Measurements from ENCODE around the gene NONO. TPM values are rescaled to one million over a fixed set of nuclear protein-coding genes. Genes with fewer than 3 reads are reported as not detected.
"Not testable (repeated sequence)": the region's sequence is repeated elsewhere in the genome, so short reads cannot be mapped to it uniquely, and the experiment has no call there.

Gene NONO
- total RNA-seq, 1 experiment from 2014 or later, result 514 TPM

DNA sequence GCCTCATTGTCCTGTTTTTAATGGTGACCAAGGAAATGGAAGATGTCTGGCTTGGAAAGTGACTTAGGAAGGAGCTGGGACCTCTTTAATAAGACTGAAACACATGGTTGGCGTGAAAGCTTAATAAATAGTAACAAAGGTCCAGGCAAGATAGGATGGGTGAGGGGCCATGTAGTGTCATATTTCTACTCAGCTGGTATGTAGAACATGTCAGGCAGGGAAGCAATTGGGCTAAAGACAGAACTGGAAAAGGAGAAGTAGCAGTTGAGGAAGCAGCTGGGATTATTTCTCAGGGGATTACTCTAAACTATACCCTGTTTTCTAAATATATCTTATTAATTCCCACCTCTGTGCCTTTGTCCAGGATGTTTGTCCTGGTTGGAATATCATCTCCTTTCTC, 36.7 kb downstream of the NONO start:
- intact Hi-C loops (cut with micrococcal nuclease), result no loop called here
- no peak overlapping the region for H3K4me3 ChIP-seq (ENCODE audit: low read length)
- CTCF ChIA-PET, result no interaction called here
- H3K36me3 ChIP-seq (ENCODE audit: low read depth, low read length), result no peaks in the 10 kb centered on the region
- H3K4me1 ChIP-seq (ENCODE audit: insufficient read depth, low read length), result no peaks in the 10 kb centered on the region
- TF ChIP-seq, protein P1, sequence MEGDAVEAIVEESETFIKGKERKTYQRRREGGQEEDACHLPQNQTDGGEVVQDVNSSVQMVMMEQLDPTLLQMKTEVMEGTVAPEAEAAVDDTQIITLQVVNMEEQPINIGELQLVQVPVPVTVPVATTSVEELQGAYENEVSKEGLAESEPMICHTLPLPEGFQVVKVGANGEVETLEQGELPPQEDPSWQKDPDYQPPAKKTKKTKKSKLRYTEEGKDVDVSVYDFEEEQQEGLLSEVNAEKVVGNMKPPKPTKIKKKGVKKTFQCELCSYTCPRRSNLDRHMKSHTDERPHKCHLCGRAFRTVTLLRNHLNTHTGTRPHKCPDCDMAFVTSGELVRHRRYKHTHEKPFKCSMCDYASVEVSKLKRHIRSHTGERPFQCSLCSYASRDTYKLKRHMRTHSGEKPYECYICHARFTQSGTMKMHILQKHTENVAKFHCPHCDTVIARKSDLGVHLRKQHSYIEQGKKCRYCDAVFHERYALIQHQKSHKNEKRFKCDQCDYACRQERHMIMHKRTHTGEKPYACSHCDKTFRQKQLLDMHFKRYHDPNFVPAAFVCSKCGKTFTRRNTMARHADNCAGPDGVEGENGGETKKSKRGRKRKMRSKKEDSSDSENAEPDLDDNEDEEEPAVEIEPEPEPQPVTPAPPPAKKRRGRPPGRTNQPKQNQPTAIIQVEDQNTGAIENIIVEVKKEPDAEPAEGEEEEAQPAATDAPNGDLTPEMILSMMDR (conservative IDR thresholded peaks at IDR 0.05; ENCODE audit: low read depth, low read length), result no peak
- TF ChIP-seq EZH2 (IDR thresholded peaks at IDR 0.05; ENCODE audit: low read length, unreplicated experiment) (no peak), EZH2phosphoT487 (IDR thresholded peaks at IDR 0.05; ENCODE audit: borderline replicate concordance, low read length) (no peak)
- no peak overlapping the region for H3K4me2 ChIP-seq (ENCODE audit: low read length)
- no peak overlapping the region for H3K9ac ChIP-seq (ENCODE audit: low read length)
- no peak overlapping the region for H2AFZ ChIP-seq (ENCODE audit: low read length)
- POLR2A ChIA-PET (ENCODE audit: unreplicated experiment), result no interaction called here
- ATAC-seq (no peak), DNase-seq (no peak)
- no peaks in the 10 kb centered on the region for H3K9me3 ChIP-seq (ENCODE audit: low read length)
- H4K20me1 ChIP-seq (ENCODE audit: low read length), result no peaks in the 10 kb centered on the region
- no peaks in the 10 kb centered on the region for H3K79me2 ChIP-seq (ENCODE audit: low read length)
- H3K27me3 ChIP-seq (ENCODE audit: low read length), result no peaks in the 10 kb centered on the region
- H3K27ac ChIP-seq (ENCODE audit: low read length), result no peak overlapping the region
- no peaks in the 10 kb centered on the region for H3F3A ChIP-seq (ENCODE audit: low read length, unreplicated experiment)
- H3K9me2 ChIP-seq (replicated peaks; ENCODE audit: low read length), result no peaks in the 10 kb centered on the region
- no TSS peak for BruUV-seq (replicated peaks)

DNA sequence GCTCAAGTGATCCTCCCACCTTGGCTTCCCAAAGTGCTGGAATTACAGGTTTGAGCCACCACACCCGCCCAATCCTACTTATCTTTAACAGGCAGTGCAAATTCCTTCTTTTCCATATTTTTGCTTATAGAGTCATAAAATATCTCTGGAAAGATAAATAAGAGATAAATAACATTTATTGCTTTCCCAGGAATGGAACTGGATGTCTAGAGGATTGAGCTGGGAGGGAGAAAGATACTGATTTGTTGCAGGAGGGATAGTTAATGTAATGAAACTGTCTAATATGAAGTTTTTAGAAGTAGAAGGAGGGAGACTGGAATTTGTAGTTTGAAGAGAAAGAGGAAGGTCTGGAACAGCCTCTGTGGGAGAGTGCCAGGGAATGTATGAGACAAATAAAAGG, 38.3 kb downstream of the NONO start:
- no TSS peak for BruUV-seq (replicated peaks)
- ATAC-seq, result no peak

DNA sequence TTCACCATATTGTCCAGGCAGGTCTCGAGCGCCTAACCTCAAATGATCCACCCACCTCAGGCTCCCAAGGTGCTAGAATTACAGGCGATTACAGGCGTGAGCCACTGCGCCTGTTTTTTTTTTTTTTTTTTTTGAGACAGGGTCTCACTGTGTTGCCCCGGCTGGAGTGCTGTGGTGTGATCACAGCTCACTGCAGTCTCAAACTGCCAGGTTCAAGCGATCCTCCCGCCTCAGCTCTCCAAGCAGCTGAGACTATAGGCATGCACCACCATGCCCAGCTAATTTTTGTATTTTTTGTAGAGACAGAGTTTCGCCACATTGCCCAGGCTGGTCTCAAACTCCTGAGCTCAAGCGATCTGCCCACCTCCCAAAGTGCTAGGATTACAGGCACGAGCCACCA, 41.0 kb downstream of the NONO start:
- H2AFZ ChIP-seq (ENCODE audit: low read length); H3K27ac ChIP-seq (ENCODE audit: low read length); BruUV-seq (replicated peaks); H3K9me3 ChIP-seq (ENCODE audit: low read length); intact Hi-C loops (cut with micrococcal nuclease); H4K20me1 ChIP-seq (ENCODE audit: low read length); H3K36me3 ChIP-seq (ENCODE audit: low read depth, low read length); H3K4me3 ChIP-seq (ENCODE audit: low read length); ATAC-seq; DNase-seq; CTCF ChIA-PET; H3K9me2 ChIP-seq (replicated peaks; ENCODE audit: low read length); H3F3A ChIP-seq (ENCODE audit: low read length, unreplicated experiment); H3K79me2 ChIP-seq (ENCODE audit: low read length); H3K4me2 ChIP-seq (ENCODE audit: low read length); H3K4me1 ChIP-seq (ENCODE audit: insufficient read depth, low read length); H3K27me3 ChIP-seq (ENCODE audit: low read length); POLR2A ChIA-PET (ENCODE audit: unreplicated experiment); H3K9ac ChIP-seq (ENCODE audit: low read length): not testable (repeated sequence)

More for the DNA sequence above, 38.3 kb downstream of the NONO start:
- no peaks in the 10 kb centered on the region for H3K27me3 ChIP-seq (ENCODE audit: low read length)
- no peak overlapping the region for H3K4me2 ChIP-seq (ENCODE audit: low read length)
- TF ChIP-seq EZH2 (IDR thresholded peaks at IDR 0.05; ENCODE audit: low read length, unreplicated experiment) (no peak), EZH2phosphoT487 (IDR thresholded peaks at IDR 0.05; ENCODE audit: borderline replicate concordance, low read length) (no peak)
- TF ChIP-seq, protein P1 (conservative IDR thresholded peaks at IDR 0.05; ENCODE audit: low read depth, low read length), result no peak
- no peaks in the 10 kb centered on the region for H3K4me1 ChIP-seq (ENCODE audit: insufficient read depth, low read length)
- no peaks in the 10 kb centered on the region for H3F3A ChIP-seq (ENCODE audit: low read length, unreplicated experiment)
- DNase-seq, result no peak
- POLR2A ChIA-PET (ENCODE audit: unreplicated experiment), result no interaction called here
- no peaks in the 10 kb centered on the region for H3K79me2 ChIP-seq (ENCODE audit: low read length)
- no peaks in the 10 kb centered on the region for H4K20me1 ChIP-seq (ENCODE audit: low read length)
- H3K9ac ChIP-seq (ENCODE audit: low read length), result no peak overlapping the region
- intact Hi-C loops (cut with micrococcal nuclease), result no loop called here
- CTCF ChIA-PET, result no interaction called here
- H3K9me2 ChIP-seq (replicated peaks; ENCODE audit: low read length), result no peaks in the 10 kb centered on the region
- no peak overlapping the region for H2AFZ ChIP-seq (ENCODE audit: low read length)
- peaks cover 3% of the 10 kb centered on the region; the same call in 1 of the 2 replicates for H3K36me3 ChIP-seq (ENCODE audit: low read depth, low read length)
- no peak overlapping the region for H3K4me3 ChIP-seq (ENCODE audit: low read length)
- no peaks in the 10 kb centered on the region for H3K9me3 ChIP-seq (ENCODE audit: low read length)
- H3K27ac ChIP-seq (ENCODE audit: low read length), result no peak overlapping the region

All from PC-3 (cell line).